ENCODE measurements around the gene GABBR2. TPM values are rescaled to one million over a fixed set of nuclear protein-coding genes. Genes with fewer than 3 reads are reported as not detected.

Gene GABBR2
- total RNA-seq, 1 experiment from 2014 or later: 7.3 TPM

GRCh38 chr9:98364086-98364485 lies 344.6 kb downstream of the GABBR2 start:
- DNase-seq (ENCODE audit: extremely low read depth, low read depth): no peak

GRCh38 chr9:98363644-98364043 lies 345.1 kb downstream of the GABBR2 start:
- DNase-seq (ENCODE audit: extremely low read depth, low read depth): no peak

- no peak for DNase-seq (ENCODE audit: extremely low read depth, low read depth)
These were observed 346.0 kb downstream of the GABBR2 start for GRCh38 chr9:98362624-98363252.

DNA sequence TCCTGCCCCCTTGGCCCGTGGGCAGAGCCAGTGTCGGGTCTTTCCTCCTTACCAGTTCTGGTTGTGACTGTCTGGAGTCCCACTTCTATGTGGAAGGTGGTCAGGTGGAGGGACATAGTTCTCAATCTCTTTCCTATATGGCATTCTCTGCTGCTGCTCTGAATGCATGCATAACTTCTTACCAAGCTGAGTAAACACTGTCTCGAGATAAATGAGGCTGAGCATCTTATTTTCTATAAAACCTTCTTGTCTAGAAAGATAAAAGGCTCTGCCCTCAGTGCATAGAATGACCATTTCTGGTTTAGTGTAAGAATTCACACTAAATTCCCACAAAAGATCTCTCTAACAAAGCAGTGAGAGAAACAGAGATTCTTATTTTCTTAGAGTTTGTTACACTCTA lies 347.1 kb downstream of the GABBR2 start:
- DNase-seq (ENCODE audit: extremely low read depth, low read depth): no peak

DNA sequence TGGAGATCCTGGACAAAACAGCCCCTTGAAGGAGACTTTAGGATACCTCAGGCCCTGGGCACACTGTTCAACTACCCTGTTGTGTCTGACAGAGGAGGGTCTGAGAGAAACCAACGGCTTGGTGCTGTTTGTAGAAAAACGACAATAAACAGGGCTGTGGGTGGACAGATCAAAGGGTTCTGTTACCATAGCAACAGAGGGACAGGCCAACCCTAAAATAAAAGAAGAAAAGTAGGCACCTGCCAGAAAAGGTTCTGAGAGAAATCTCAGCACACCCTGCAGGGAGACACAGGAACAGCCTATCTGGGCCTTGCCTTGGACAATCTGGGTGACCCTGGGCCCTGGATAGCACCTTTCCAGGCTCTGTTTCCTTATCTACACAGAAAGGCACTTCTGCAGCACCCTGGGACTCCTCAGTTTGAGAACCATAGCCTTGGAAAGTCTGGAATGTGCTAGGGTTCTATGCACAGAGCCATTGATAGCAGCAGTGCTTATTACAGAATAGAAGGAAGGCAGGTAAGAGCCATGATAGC lies 348.5 kb downstream of the GABBR2 start:
- DNase-seq (ENCODE audit: extremely low read depth, low read depth): no peak

DNA sequence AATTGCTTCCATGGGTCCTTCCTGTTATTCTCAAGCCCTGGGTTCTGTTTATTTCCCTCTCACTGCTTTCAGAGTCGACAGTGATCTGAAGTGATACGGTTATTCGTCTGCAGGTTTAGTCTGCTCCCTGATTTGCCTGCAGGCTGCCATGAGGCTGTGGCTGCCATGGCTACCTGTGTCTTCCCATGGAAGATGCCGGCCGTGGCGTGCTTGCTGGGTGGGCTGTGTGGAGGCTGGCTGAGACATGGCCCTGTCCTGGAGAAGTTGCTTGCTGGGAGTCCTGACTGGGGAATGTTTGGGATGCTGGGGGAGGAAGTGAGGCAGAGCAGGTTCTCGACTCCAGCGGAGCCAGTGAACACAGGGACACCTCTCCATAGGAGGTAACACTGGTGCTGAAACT lies 349.2 kb downstream of the GABBR2 start:
- no peak for DNase-seq (ENCODE audit: extremely low read depth, low read depth)

DNA sequence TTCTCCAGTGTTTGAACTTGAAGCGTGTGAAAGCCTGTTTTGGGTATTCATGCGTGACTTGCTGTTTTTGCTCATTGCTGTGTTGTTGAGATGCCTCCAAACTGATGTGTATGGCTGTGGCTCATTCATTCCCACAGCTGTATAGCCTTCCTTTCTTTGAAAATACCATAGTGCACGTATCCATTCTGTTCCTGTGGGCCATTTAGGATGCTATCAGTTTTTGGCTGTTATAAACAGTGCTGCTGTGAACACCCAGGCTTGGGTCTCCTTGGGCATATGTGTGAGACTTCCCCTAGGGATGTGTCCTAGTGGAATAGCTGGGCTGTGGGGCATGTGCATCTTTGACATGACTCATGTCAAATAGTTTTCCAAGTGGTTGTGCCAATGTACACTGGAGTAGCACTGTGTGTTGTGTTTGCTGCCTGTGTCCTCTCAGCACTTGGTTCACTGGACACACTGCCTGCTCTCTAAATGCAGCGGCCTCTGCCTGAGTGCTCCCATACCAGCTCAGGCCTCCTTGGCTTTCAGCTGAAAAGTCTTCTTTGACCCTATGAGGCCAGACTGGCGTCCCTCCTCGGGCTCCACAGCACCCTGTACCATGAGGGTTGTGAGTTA lies 350.7 kb downstream of the GABBR2 start:
- no peak for DNase-seq (ENCODE audit: extremely low read depth, low read depth)

DNA sequence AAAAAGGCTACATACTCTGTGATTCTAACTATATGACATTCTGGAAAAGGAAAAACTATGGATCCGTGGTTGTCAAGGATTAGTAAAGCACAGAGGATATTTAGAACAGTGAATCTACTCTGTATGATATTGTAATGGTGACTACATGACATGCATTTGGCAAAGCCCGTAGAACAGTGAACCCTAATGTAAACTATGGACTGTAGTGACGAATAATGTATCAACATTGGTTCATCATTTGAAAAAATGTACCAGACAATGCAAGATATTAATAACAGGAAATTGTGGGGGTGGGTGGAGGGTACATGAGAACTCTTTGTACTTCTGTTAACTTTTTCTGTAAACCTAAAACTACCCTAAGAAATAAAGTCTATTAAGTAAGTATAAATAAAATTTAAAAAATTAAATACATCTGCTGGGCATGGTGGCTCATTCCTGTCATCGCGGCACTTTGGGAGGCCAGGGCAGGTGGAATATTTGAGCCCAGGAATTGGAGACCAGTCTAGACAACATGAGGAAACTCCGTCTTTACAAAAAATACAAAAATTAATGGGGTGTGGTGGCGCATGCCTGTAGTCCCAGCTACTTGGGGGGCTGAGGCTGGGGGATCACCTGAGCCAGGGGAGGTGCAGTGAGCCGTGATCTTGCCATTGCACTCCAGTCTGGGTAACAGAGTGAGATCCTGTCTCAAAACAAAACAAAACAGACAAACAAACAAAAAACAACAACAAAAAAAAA lies 351.6 kb downstream of the GABBR2 start:
- DNase-seq (ENCODE audit: extremely low read depth, low read depth): no peak

GRCh38 chr9:98356326-98356725 lies 352.4 kb downstream of the GABBR2 start:
- no peak for DNase-seq (ENCODE audit: extremely low read depth, low read depth)

DNA sequence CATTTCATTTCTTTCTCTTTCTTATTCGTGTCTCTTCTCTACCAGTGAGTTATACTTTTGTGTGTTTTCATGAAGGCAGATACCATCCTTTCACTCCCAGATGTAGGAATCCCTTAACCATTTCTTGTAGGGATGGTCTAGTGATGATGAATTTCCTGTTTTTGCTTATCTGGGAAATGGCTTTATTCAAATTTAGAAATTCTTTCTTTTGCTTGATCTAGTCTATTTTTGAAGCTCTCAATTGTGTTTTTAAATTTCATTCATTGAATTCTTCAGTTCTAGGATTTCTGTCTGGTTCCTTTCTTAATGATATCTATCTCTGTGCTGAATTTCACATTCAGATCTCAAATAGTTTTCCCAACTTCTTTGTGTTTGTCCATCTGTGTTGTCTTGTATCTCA lies 357.4 kb downstream of the GABBR2 start:
- DNase-seq (ENCODE audit: extremely low read depth, low read depth): no peak

DNA sequence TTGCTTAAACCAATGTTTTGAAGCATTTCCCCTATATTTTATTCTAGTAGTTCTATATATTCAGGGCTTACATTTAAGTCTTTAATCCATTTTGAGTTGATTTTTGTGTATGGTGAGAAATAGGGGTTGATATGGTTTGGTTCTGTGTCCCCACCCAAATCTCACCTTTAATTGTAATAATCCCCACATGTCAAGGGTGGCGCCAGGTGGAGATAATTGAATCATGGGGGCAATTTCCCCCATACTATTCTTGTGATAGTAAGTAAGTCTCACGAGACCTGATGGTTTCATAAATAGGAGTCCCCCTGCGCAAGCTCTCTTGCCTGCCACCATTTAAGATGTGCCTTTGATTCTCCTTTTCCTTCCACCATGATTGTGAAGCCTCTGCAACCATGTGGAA lies 361.1 kb downstream of the GABBR2 start:
- no peak for DNase-seq (ENCODE audit: extremely low read depth, low read depth)

GRCh38 chr9:98345011-98345410 lies 363.7 kb downstream of the GABBR2 start:
- no peak for DNase-seq (ENCODE audit: extremely low read depth, low read depth)

- DNase-seq (ENCODE audit: extremely low read depth, low read depth): no peak
These were observed 364.2 kb downstream of the GABBR2 start for GRCh38 chr9:98344581-98344980.

GRCh38 chr9:98342820-98343210 lies 365.9 kb downstream of the GABBR2 start:
- no peak for DNase-seq (ENCODE audit: extremely low read depth, low read depth)

DNA sequence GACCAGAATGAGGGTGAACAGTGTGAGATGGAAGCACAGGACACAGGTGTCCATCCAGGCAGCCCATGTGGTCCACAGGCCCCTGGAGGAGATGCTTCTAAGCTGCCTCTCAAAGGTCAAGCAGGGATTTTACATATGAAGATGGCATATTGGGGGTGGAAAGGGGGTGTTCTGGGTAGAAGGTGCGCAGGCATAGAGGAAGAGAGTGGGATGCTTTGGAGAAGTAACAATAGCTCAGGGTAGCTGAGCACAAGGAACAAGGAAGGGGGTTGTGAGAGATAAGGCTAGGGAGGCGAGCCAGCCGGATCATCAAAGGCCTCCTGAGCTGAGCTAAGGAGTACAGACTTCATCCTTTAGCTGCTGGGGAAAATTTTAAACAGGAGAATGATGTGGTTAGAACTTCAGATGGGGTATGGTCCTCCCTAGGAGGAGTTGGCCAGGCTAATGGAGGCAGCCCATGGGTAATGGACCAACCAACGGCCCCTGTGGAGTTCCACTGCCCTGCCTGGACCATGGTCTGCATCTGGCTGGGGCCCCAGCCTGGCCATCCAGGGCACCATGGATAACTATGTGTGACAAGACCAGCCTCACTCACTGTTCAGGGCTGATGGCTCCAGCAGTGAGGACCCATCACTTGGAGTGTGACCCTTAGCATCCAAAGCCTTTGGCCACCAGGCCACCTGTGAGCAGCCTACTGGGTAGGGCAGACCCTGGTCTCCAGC lies 366.5 kb downstream of the GABBR2 start:
- no peak for DNase-seq (ENCODE audit: extremely low read depth, low read depth)

DNA sequence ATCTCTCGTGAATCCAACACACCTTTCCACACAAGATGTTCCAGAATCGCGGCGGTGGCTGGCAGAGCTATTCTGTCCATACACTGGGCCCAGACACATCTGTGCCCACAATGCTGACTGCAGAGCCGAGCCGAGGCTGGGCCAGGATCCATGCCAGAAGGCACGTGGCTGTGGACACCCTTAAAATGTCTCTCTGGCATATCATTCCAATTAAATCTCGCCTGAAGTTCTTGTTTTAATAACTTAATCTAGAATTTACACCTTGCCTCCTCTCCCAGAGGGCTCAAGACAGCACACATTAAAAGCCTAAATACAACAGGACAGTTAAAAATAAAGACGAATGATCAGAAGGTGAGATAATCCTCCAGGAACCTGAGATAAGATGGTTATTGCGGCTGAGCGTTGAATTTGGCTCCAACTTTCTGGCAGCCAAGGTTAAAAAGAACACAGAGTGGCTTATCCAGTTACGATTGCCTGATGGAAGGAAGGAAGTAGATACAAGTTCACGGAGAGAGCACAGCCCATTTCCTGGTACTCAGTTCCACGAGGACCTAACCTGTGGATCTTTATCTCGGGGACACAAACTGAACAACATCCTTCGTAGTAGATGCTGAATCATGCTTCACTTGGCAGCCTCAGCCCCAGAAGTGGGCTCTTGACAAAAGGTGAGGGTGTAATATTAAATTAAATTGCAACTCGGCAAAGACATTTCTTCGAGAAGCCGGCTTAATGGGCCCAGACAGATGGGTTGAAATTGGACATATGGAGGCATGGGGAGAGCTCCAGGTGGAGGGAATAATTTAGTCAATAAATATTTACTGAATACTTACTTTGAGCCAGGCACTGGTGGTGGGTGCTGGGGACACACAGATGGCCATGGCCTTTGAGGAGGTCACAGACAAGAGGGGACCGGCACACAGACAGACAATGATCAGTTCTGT lies 367.3 kb downstream of the GABBR2 start:
- DNase-seq (ENCODE audit: extremely low read depth, low read depth): no peak

GRCh38 chr9:98339987-98340800 lies 368.5 kb downstream of the GABBR2 start:
- no peak for DNase-seq (ENCODE audit: extremely low read depth, low read depth)

- DNase-seq (ENCODE audit: extremely low read depth, low read depth): no peak
These were observed 373.1 kb downstream of the GABBR2 start for GRCh38 chr9:98335661-98336060.

DNA sequence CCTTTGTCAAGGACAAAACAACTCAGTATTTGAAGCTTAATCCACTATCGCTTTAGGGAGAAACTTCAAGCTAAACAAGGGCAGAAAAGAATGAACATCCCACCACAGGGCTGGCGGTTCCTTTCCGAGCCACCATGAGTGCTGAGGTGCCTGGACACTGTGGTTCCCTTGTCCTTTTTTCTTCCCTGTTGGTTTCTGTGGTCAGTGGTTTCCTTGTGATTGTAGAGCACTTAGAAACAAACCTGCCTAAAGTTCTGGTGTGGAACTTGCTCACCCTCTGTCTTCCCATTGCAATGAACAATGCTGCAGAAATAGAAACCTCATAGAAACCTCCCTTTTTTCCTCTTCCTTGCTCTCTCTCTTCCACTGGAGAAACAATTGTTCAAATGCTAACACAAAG lies 373.9 kb downstream of the GABBR2 start:
- DNase-seq (ENCODE audit: extremely low read depth, low read depth): no peak

All from NCI-H460 (cell line).